TTC549 (cell line): Measurements from ENCODE around the gene COL4A2.

Source experiments
- FAIRE-seq: peaks from 2 replicates; lab custom pipeline; 2012; peaks lifted over from hg19 to GRCh38; lab: Jason Lieb, UNC

COL4A2 gene

GRCh38 chr13:110405597-110406450 is 98.7 kb downstream of the COL4A2 start:
- FAIRE-seq, result no peak

- no peak for FAIRE-seq
Observed at GRCh38 chr13:110407021-110407420, 99.9 kb downstream of the COL4A2 start.

- no peak for FAIRE-seq
Observed at GRCh38 chr13:110407531-110407930, 100.4 kb downstream of the COL4A2 start.

GRCh38 chr13:110408286-110408685 is 101.2 kb downstream of the COL4A2 start:
- no peak for FAIRE-seq

- FAIRE-seq, result no peak
Observed at GRCh38 chr13:110409581-110409992, 102.5 kb downstream of the COL4A2 start.

GRCh38 chr13:110410000-110410399 is 102.9 kb downstream of the COL4A2 start:
- no peak for FAIRE-seq

- FAIRE-seq, result no peak
Observed at GRCh38 chr13:110410936-110411687, 104.0 kb downstream of the COL4A2 start.

- no peak for FAIRE-seq
Observed at GRCh38 chr13:110411688-110412059, 104.6 kb downstream of the COL4A2 start.

- no peak for FAIRE-seq
Observed at GRCh38 chr13:110412132-110412914, 105.2 kb downstream of the COL4A2 start.

GRCh38 chr13:110413016-110413675 is 106.1 kb downstream of the COL4A2 start:
- no peak for FAIRE-seq

- FAIRE-seq, result no peak
Observed at GRCh38 chr13:110413676-110414040, 106.6 kb downstream of the COL4A2 start.

- FAIRE-seq, result no peak
Observed at GRCh38 chr13:110414283-110414682, 107.2 kb downstream of the COL4A2 start.

GRCh38 chr13:110414931-110415330 is 107.8 kb downstream of the COL4A2 start:
- no peak for FAIRE-seq

- FAIRE-seq, result no peak
Observed at GRCh38 chr13:110415669-110416068, 108.6 kb downstream of the COL4A2 start.

GRCh38 chr13:110416131-110417025 is 109.3 kb downstream of the COL4A2 start:
- FAIRE-seq, result no peak

- no peak for FAIRE-seq
Observed at GRCh38 chr13:110418944-110419343, 111.9 kb downstream of the COL4A2 start.

- FAIRE-seq, result no peak
Observed at GRCh38 chr13:110419381-110419791, 112.3 kb downstream of the COL4A2 start.

- FAIRE-seq, result no peak
Observed at GRCh38 chr13:110419946-110420345, 112.9 kb downstream of the COL4A2 start.

GRCh38 chr13:110420626-110421025 is 113.5 kb downstream of the COL4A2 start:
- no peak for FAIRE-seq

- FAIRE-seq, result no peak
Observed at GRCh38 chr13:110421061-110421460, 114.0 kb downstream of the COL4A2 start.
